Liver (tissue), 4 donors: ENCODE measurements around the gene ULBP3. TPM values are rescaled to one million over a fixed set of nuclear protein-coding genes. Genes with fewer than 3 reads are reported as not detected.

Experiments
- polyA plus RNA-seq, 2 donors: library from polyadenylated mRNA; stranded (reverse) in 1 of 2; unstranded in 1 of 2; fragments of 200-250 nt in 1 of 2; fragments of >200 nt in 1 of 2; fragmentation: Nextera tagmentation in 1 of 2; extraction: Ambion mirVana in 1 of 2; gene quantifications; one replicate each; pipeline versions ENCODE4 v1.2.1 to v1.2.3, GENCODE V29; 2013 to 2015
- total RNA-seq, 2 donors: library from RNA; depleted of rRNA; stranded (reverse); fragments of >200 nt; gene quantifications; one replicate each; pipeline ENCODE4 v1.2.3, GENCODE V29; 2014
- donor health status: healthy.
- donor health status: healthy.
- donor health status: healthy.

The ULBP3 gene
- total and polyA plus RNA-seq, 4 donors = 0.88 to 2.3 (median 0.92) TPM; not detected in 1

Other genes starting within 250 kb of the ULBP3 start
- 10 to 100 TPM in 1 of 2 donors, 1 to 10 TPM in 1; 7.2 to 13.3 TPM for gene LRP11, start 204.8 kb downstream of the ULBP3 start, total RNA-seq
- gene LRP11, start 204.8 kb downstream of the ULBP3 start, polyA plus RNA-seq = 1 to 10 TPM; 3.4 to 4.8 TPM
- not detected for gene RAET1E, start 171.0 kb downstream of the ULBP3 start, total RNA-seq
- not detected for gene RAET1E, start 171.0 kb downstream of the ULBP3 start, polyA plus RNA-seq
- gene RAET1G, start 146.0 kb downstream of the ULBP3 start, total RNA-seq = not detected
- gene RAET1G, start 146.0 kb downstream of the ULBP3 start, polyA plus RNA-seq = not detected
- gene ULBP2, start 127.1 kb downstream of the ULBP3 start, total RNA-seq = under 1 TPM; 0.14 to 0.25 TPM
- gene ULBP2, start 127.1 kb downstream of the ULBP3 start, polyA plus RNA-seq = under 1 TPM; 0.15 to 0.27 TPM
- under 1 TPM; under 0.01 to 0.05 TPM for gene ULBP1, start 105.2 kb downstream of the ULBP3 start, total RNA-seq
- gene ULBP1, start 105.2 kb downstream of the ULBP3 start, polyA plus RNA-seq = under 1 TPM in 1 of 2 donors, not detected in 1; 0.03 TPM
- gene RAET1L, start 43.6 kb downstream of the ULBP3 start, total RNA-seq = not detected
- not detected for gene RAET1L, start 43.6 kb downstream of the ULBP3 start, polyA plus RNA-seq
- under 1 TPM in 1 of 2 donors, not detected in 1; 0.05 TPM for gene PPP1R14C, start 73.9 kb upstream of the ULBP3 start, total RNA-seq
- gene PPP1R14C, start 73.9 kb upstream of the ULBP3 start, polyA plus RNA-seq = not detected